Thoracic aorta (tissue), 2 donors: ENCODE measurements around the gene GSTM4. TPM values are rescaled to one million over a fixed set of nuclear protein-coding genes. Genes with fewer than 3 reads are reported as not detected.
"Not testable (repeated sequence)": the region's sequence is repeated elsewhere in the genome, so short reads cannot be mapped to it uniquely, and the experiment has no call there.

ENCODE experiments used
- ATAC-seq: fragments of 150-250 bp; one replicate; pipeline ENCODE4 v1.8.0; 2017; ENCODE audit warnings: low read depth; ENCODE audit not compliant: insufficient number of reproducible peaks, low FRiP score
- DNase-seq: peaks from one replicate; pipeline ENCODE4 v3.0.0-alpha.2; 2020; ENCODE audit warnings: low spot score
- H3K27ac ChIP-seq, 2 donors: fragments of 200-600 bp; sonication (generic); 1 replicate in 1 of 2; 2 replicates in 1 of 2; pipeline ENCODE4 v1.5.1; 2016; ENCODE audit warnings: mild to moderate bottlenecking in 2 of 2, moderate library complexity in 2 of 2
- H3K27me3 ChIP-seq: fragments of 200-600 bp; sonication (generic); replicated peaks from 2 replicates; pipeline ENCODE4 v1.6.0; 2016; ENCODE audit warnings: mild to moderate bottlenecking; ENCODE audit not compliant: insufficient read depth
- H3K36me3 ChIP-seq: fragments of 200-600 bp; sonication (generic); one replicate; pipeline ENCODE4 v1.5.1; 2016
- H3K4me1 ChIP-seq, 2 donors: fragments of 200-600 bp; sonication (generic); 1 replicate in 1 of 2; 2 replicates in 1 of 2; pipeline versions ENCODE4 v1.5.1 to v1.6.0; 2016; ENCODE audit warnings: low read depth in 2 of 2, mild to moderate bottlenecking in 1 of 2; ENCODE audit not compliant: control insufficient read depth in 1 of 2
- H3K4me3 ChIP-seq: fragments of 200-600 bp; sonication (generic); 2 replicates; pipeline ENCODE4 v1.5.1; 2016; ENCODE audit warnings: mild to moderate bottlenecking
- H3K9me3 ChIP-seq: fragments of 200-600 bp; sonication (generic); 2 replicates; pipeline ENCODE4 v1.5.1; 2016
- CTCF ChIP-seq: fragments of 200-600 bp; sonication (generic); IDR thresholded peaks from one replicate; pipeline ENCODE4 v1.5.1; 2019; ENCODE audit warnings: antibody characterized with exemption
- total RNA-seq, 2 donors: library from RNA; depleted of rRNA; stranded (reverse); fragments of >200 nt; gene quantifications; one replicate each; pipeline versions ENCODE4 v1.1.0 to v1.2.3, GENCODE V29; 2016

The GSTM4 gene
- total RNA-seq, 2 donors from 2014 or later, result 15.7 to 28.4 TPM

GRCh38 chr1:109657395-109657794, 1.5 kb downstream of the GSTM4 start:
- ATAC-seq, result no peak
- no peak for DNase-seq
- Histone ChIP-seq H3K4me1 (peaks cover 3 to 17% of the 10 kb centered on the region in 2 donors), H3K27ac (no peak overlapping the region), H3K36me3 (peaks cover 5% of the 10 kb centered on the region), H3K27me3 (no peaks in the 10 kb centered on the region), H3K9me3 (no peaks in the 10 kb centered on the region), H3K4me3 (no peak overlapping the region)
- no peak for TF ChIP-seq CTCF

- peaks cover 5% of the 10 kb centered on the region for H3K36me3 ChIP-seq
- no peak for TF ChIP-seq CTCF
- peaks cover 3 to 17% of the 10 kb centered on the region in 2 donors for H3K4me1 ChIP-seq
- no peak overlapping the region for H3K4me3 ChIP-seq
- H3K27me3 ChIP-seq, result no peaks in the 10 kb centered on the region
- H3K27ac ChIP-seq, result no peak overlapping the region
- H3K9me3 ChIP-seq, result no peaks in the 10 kb centered on the region
- DNase-seq (no peak), ATAC-seq (no peak)
Measured at GRCh38 chr1:109657970-109658369, 2.1 kb downstream of the GSTM4 start.

GRCh38 chr1:109658533-109659042, 2.7 kb downstream of the GSTM4 start:
- DNase-seq, result no peak

GRCh38 chr1:109659145-109659544, 3.2 kb downstream of the GSTM4 start:
- H3K27ac ChIP-seq, result no peak overlapping the region
- H3K4me1 ChIP-seq, result peaks cover 3 to 17% of the 10 kb centered on the region in 2 donors
- H3K27me3 ChIP-seq, result no peaks in the 10 kb centered on the region
- H3K36me3 ChIP-seq, result peaks cover 5% of the 10 kb centered on the region
- ATAC-seq (no peak), DNase-seq (no peak)
- H3K4me3 ChIP-seq, result no peak overlapping the region
- TF ChIP-seq CTCF, result no peak
- H3K9me3 ChIP-seq, result no peaks in the 10 kb centered on the region

More at GRCh38 chr1:109658533-109659042, 2.7 kb downstream of the GSTM4 start:
- H3K4me1 ChIP-seq, result peaks cover 3 to 17% of the 10 kb centered on the region in 2 donors
- no peak for TF ChIP-seq CTCF
- no peak for ATAC-seq
- H3K4me3 ChIP-seq, result no peak overlapping the region
- H3K27ac ChIP-seq, result no peak overlapping the region
- H3K27me3 ChIP-seq, result no peaks in the 10 kb centered on the region
- H3K9me3 ChIP-seq, result no peaks in the 10 kb centered on the region
- H3K36me3 ChIP-seq, result peaks cover 5% of the 10 kb centered on the region

- no peak for DNase-seq
- H3K9me3 ChIP-seq, result no peaks in the 10 kb centered on the region
- no peak for ATAC-seq
- no peak overlapping the region for H3K27ac ChIP-seq
- H3K4me1 ChIP-seq, result peaks cover 1 to 10% of the 10 kb centered on the region in 2 donors
- H3K36me3 ChIP-seq, result peaks cover 5% of the 10 kb centered on the region
- H3K4me3 ChIP-seq, result no peak overlapping the region
- no peaks in the 10 kb centered on the region for H3K27me3 ChIP-seq
- no peak for TF ChIP-seq CTCF
Measured at GRCh38 chr1:109659997-109660690, 4.2 kb downstream of the GSTM4 start.

- ATAC-seq, H3K36me3 ChIP-seq, H3K27me3 ChIP-seq, DNase-seq, H3K27ac ChIP-seq, H3K9me3 ChIP-seq, H3K4me3 ChIP-seq, H3K4me1 ChIP-seq: not testable (repeated sequence)
Measured at GRCh38 chr1:109660691-109661026, 4.8 kb downstream of the GSTM4 start.
